ENCODE results near the gene INTS2. TPM values are rescaled to one million over a fixed set of nuclear protein-coding genes. Genes with fewer than 3 reads are reported as not detected.
A peak's percentile ranks its signal among the peaks of the same experiment; 100 is the strongest.

INTS2 gene
- total RNA-seq, result 10 to 100 TPM; 24.3 to 25.0 TPM

- CTCF ChIA-PET, result interaction anchor here (1.0 kb wide), 1 partner anchor 138 kb away, joined by 4 read pairs; no protein-coding TSS in a partner anchor
- POLR2A ChIA-PET, result interaction anchor here (0.6 to 2.1 kb wide), 9 partner anchors 14 to 139 kb away, joined by 3 to 17 read pairs (median 5); partner anchors contain the start of genes BRIP1 and MED13
- Mint-ChIP-seq H3K27me3 (peaks cover 3% of the 10 kb centered on the region), H3K4me3 (peak within 1 kb of the TSS; percentile 83), H3K9me3 (no peaks in the 10 kb centered on the region), H3K27ac (peak within 1 kb of the TSS; percentile 84), H3K36me3 (ENCODE audit: low read depth) (peaks cover 15% of the 10 kb centered on the region), H3K4me1 (peaks cover 18% of the 10 kb centered on the region)
- peak; percentile 96 for DNase-seq
Observed at GRCh38 chr17:61927208-61928100, at the start of gene INTS2. Gene INTS2 (minus strand): TSS chr17:61927982. CDS start chr17:61926644, 1,338 bp downstream.

- Mint-ChIP-seq H3K27ac (no peak overlapping the region), H3K9me3 (no peaks in the 10 kb centered on the region), H3K4me3 (no peak overlapping the region), H3K27me3 (no peaks in the 10 kb centered on the region), H3K36me3 (ENCODE audit: low read depth) (peaks cover 46% of the 10 kb centered on the region), H3K4me1 (peaks cover 10% of the 10 kb centered on the region)
- ChIA-PET CTCF (interaction anchor here (1.5 kb wide), 1 partner anchor 135 kb away, joined by 4 read pairs; no protein-coding TSS in a partner anchor), POLR2A (no interaction called here)
- DNase-seq, result no peak
Observed at GRCh38 chr17:61974115-61974514, 46.3 kb upstream of the INTS2 start.

DNA sequence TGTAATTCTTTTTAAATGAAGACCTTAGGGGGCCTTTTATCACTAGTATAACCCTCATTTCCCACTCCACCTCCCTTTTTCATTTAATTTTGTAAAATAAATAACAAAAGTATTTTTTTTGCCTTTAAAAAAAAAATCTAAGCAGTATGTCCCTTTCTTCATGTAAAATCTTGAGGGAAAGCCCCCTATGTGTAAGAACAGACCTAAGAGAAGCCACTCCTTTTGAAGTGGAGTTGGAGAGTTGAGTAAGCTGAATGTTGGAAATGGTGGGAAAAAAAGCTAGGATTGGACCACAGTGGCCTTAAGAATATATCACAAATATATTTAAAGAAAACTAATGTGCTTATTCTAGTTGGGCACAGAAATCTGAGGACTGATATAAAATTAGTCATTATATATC lies 44.5 kb upstream of the INTS2 start:
- peaks cover 10% of the 10 kb centered on the region for H3K4me1 Mint-ChIP-seq
- no peaks in the 10 kb centered on the region for H3K27me3 Mint-ChIP-seq
- H3K4me3 Mint-ChIP-seq, result no peak overlapping the region
- H3K36me3 Mint-ChIP-seq (ENCODE audit: low read depth), result peaks cover 34% of the 10 kb centered on the region
- DNase-seq, result no peak
- no peak overlapping the region for H3K27ac Mint-ChIP-seq
- POLR2A ChIA-PET, result no interaction called here
- H3K9me3 Mint-ChIP-seq, result no peaks in the 10 kb centered on the region
- CTCF ChIA-PET, result no interaction called here

DNA sequence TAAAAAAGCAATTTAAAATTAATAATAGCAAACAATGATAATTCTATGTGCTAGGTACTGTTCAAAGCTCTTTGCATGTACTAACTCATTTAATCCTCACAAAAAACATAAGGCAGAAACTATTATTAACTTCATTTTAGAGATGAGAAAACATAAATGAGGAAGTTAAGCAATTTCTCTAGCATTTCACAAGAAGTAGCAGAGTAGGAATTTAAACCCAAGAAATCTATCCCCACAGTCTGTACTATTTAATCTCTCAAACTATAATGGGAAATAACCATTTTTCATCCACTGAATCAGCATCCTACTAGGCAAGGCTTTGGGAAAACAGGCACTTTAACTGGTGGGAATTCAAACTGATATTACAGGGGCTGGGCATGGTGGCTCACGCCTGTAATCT lies 42.2 kb upstream of the INTS2 start:
- Mint-ChIP-seq H3K4me1 (peaks cover 3% of the 10 kb centered on the region), H3K4me3 (no peak overlapping the region), H3K9me3 (no peaks in the 10 kb centered on the region), H3K27me3 (no peaks in the 10 kb centered on the region), H3K36me3 (ENCODE audit: low read depth) (peaks cover 33% of the 10 kb centered on the region), H3K27ac (no peak overlapping the region)
- DNase-seq, result no peak
- ChIA-PET CTCF (interaction anchor here (0.7 kb wide), 1 partner anchor 21 kb away, joined by 3 read pairs; no protein-coding TSS in a partner anchor), POLR2A (no interaction called here)

GRCh38 chr17:61968757-61969156 lies 41.0 kb upstream of the INTS2 start:
- Mint-ChIP-seq H3K36me3 (ENCODE audit: low read depth) (peaks cover 36% of the 10 kb centered on the region), H3K27me3 (no peaks in the 10 kb centered on the region), H3K27ac (no peak overlapping the region), H3K9me3 (no peaks in the 10 kb centered on the region), H3K4me1 (no peaks in the 10 kb centered on the region), H3K4me3 (no peak overlapping the region)
- CTCF ChIA-PET, result no interaction called here
- DNase-seq, result no peak
- POLR2A ChIA-PET, result no interaction called here

DNA sequence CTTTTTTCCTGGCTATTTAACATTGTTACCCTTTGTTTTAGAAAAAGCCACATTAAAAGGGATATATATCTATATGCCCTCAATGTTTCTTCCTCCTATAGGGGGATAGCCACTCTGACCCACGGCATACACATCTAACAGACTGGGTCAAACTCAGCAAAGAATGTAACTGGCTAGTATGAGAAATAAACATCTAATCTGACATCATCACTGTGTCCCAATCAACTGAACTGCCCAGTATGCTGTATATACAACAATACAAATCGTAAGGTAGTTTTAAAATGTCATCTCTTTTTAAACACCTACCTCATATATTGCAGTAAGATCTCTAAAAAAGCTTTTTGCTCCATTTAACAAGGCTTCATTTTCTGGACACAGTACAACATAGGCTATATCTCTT lies 39.9 kb upstream of the INTS2 start:
- Mint-ChIP-seq H3K27ac (no peak overlapping the region), H3K9me3 (no peaks in the 10 kb centered on the region), H3K4me1 (no peaks in the 10 kb centered on the region), H3K4me3 (no peak overlapping the region), H3K36me3 (ENCODE audit: low read depth) (peaks cover 41% of the 10 kb centered on the region), H3K27me3 (no peaks in the 10 kb centered on the region)
- DNase-seq, result no peak
- CTCF ChIA-PET, result interaction anchor here (0.5 kb wide), 1 partner anchor 149 kb away, joined by 3 read pairs; no protein-coding TSS in a partner anchor
- POLR2A ChIA-PET, result no interaction called here

GRCh38 chr17:61966191-61966590 lies 38.4 kb upstream of the INTS2 start:
- POLR2A ChIA-PET, result no interaction called here
- H3K36me3 Mint-ChIP-seq (ENCODE audit: low read depth), result peaks cover 46% of the 10 kb centered on the region
- no peak for DNase-seq
- no peaks in the 10 kb centered on the region for H3K27me3 Mint-ChIP-seq
- H3K4me3 Mint-ChIP-seq, result no peak overlapping the region
- H3K9me3 Mint-ChIP-seq, result no peaks in the 10 kb centered on the region
- CTCF ChIA-PET, result interaction anchor here (1.2 kb wide), 1 partner anchor 100 kb away, joined by 6 read pairs; no protein-coding TSS in a partner anchor
- H3K4me1 Mint-ChIP-seq, result no peaks in the 10 kb centered on the region
- H3K27ac Mint-ChIP-seq, result no peak overlapping the region

- H3K36me3 Mint-ChIP-seq (ENCODE audit: low read depth), result peaks cover 32% of the 10 kb centered on the region
- no peaks in the 10 kb centered on the region for H3K9me3 Mint-ChIP-seq
- H3K4me3 Mint-ChIP-seq, result no peak overlapping the region
- no peaks in the 10 kb centered on the region for H3K4me1 Mint-ChIP-seq
- no peak for DNase-seq
- H3K27me3 Mint-ChIP-seq, result no peaks in the 10 kb centered on the region
- ChIA-PET CTCF (no interaction called here), POLR2A (no interaction called here)
- H3K27ac Mint-ChIP-seq, result no peak overlapping the region
Observed at GRCh38 chr17:61955619-61956018, 27.8 kb upstream of the INTS2 start.

DNA sequence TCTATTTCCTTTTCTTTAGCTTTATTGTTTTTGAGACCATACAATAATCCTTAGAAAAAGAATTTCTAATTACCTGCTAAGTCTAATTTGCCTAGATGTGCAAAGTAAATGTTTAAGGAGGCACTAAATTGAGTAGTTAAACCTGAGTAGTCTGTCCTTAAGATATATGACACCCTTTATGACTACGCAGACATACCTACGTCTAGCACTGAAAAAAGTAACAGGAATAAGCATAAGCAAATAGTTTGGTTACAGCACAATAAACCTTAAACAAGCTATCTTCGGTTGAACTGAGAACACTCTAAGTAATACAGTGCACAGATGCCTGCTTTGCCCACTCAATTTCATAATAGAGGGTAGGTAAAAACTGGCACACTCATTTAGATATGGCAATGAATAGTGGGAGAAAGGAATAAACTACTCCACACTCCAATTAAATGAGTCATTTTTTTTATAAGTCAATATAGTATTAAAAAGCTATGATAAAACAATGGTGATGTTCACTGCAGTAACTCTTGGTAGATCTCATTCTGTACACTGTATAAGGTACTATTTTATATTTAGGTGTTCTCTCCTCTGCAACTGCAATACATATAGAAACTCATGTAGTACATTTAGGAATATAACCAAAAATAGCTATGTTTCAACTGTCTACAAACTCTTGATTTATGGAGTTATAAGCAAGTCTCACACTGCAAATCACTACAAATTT lies 19.7 kb upstream of the INTS2 start:
- no peak for DNase-seq
- CTCF ChIA-PET, result interaction anchor here (0.9 kb wide), 1 partner anchor 118 kb away, joined by 3 read pairs; no protein-coding TSS in a partner anchor
- Mint-ChIP-seq H3K4me3 (no peak overlapping the region), H3K4me1 (peaks cover 14% of the 10 kb centered on the region), H3K27me3 (no peaks in the 10 kb centered on the region), H3K36me3 (ENCODE audit: low read depth) (peaks cover 47% of the 10 kb centered on the region), H3K9me3 (no peaks in the 10 kb centered on the region), H3K27ac (no peak overlapping the region)
- POLR2A ChIA-PET, result no interaction called here

DNA sequence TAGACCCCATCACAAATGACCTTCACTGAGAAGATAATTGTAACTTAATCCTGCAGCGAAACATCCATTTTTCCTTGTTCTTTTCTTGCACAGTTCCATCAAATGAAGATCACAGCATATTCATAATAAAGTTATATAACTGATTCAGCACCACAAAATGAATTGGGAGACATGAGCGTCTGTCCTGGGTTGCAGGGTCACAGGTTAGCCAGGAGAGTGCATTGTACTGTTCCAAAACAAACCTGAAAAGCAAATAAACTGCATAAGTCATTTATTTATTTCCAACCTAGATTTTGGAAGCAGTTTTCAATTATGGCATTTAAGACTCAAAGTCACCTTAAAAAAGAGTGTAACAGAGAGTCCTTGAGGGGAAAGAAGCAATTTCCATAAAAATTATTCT lies 18.6 kb upstream of the INTS2 start:
- ChIA-PET CTCF (no interaction called here), POLR2A (no interaction called here)
- H3K27me3 Mint-ChIP-seq, result no peaks in the 10 kb centered on the region
- peaks cover 14% of the 10 kb centered on the region for H3K4me1 Mint-ChIP-seq
- H3K36me3 Mint-ChIP-seq (ENCODE audit: low read depth), result peaks cover 43% of the 10 kb centered on the region
- H3K4me3 Mint-ChIP-seq, result no peak overlapping the region
- no peak for DNase-seq
- H3K27ac Mint-ChIP-seq, result no peak overlapping the region
- no peaks in the 10 kb centered on the region for H3K9me3 Mint-ChIP-seq

DNA sequence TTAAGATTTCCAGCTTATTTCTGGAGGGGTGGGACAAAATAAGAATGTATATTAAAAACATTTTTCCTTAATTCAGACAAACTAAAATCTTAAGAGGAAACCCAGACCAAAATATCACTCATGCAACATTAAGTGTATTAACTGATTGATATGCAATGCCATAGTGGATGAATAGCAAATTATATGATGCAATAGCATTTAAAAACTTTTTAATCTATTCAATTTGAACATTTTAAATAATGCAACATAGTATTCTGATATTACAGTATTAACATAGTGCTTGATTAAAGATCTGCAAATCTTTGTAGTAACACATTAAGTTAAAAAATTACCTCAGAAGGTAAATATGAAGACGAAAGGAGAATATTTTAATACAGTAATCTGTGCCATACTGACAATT lies 15.3 kb upstream of the INTS2 start:
- Mint-ChIP-seq H3K27ac (no peak overlapping the region), H3K36me3 (ENCODE audit: low read depth) (peaks cover 30% of the 10 kb centered on the region), H3K4me3 (no peak overlapping the region), H3K9me3 (no peaks in the 10 kb centered on the region), H3K4me1 (peaks cover 14% of the 10 kb centered on the region), H3K27me3 (no peaks in the 10 kb centered on the region)
- ChIA-PET CTCF (interaction anchor here (1.2 kb wide), 1 partner anchor 166 kb away, joined by 3 read pairs; no protein-coding TSS in a partner anchor), POLR2A (interaction anchor here (1.0 kb wide), 1 partner anchor 15 kb away, joined by 3 read pairs; no protein-coding TSS in a partner anchor)
- no peak for DNase-seq

DNA sequence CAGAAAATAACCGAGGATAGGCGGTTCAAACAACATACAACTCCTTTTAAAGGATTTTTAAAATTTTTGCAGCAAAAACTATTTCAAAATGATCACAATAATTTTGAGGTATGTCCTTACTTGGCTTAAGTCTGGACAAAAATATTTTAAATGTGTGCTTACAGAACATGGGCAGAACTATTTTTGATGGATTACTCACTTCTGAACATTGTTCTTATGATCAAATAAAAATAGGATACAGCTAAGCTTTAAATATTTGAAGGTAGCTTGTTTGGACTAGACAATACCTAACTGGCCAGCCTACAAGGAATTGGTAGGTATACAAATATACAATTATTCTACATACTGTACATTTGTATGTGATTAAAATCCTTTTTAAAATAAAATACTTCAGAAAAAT lies 14.3 kb upstream of the INTS2 start:
- Mint-ChIP-seq H3K9me3 (no peaks in the 10 kb centered on the region), H3K36me3 (ENCODE audit: low read depth) (peaks cover 30% of the 10 kb centered on the region), H3K4me1 (peaks cover 14% of the 10 kb centered on the region), H3K27me3 (no peaks in the 10 kb centered on the region), H3K27ac (no peak overlapping the region), H3K4me3 (no peak overlapping the region)
- ChIA-PET POLR2A (interaction anchor here (1.0 kb wide), 2 partner anchors 14 kb away, joined by 3 to 5 read pairs; partner anchors contain the start of gene INTS2), CTCF (interaction anchor here (1.1 to 1.2 kb wide), 2 partner anchors 127 to 167 kb away, joined by 3 to 5 read pairs; no protein-coding TSS in a partner anchor)
- DNase-seq, result no peak

GRCh38 chr17:61928101-61928436 lies 287 bp upstream of the INTS2 start:
- peaks cover 3% of the 10 kb centered on the region for H3K27me3 Mint-ChIP-seq
- H3K36me3 Mint-ChIP-seq (ENCODE audit: low read depth), result peaks cover 12% of the 10 kb centered on the region
- peak overlapping the region; percentile 84 for H3K27ac Mint-ChIP-seq
- DNase-seq, result no peak
- ChIA-PET POLR2A (interaction anchor here (0.6 to 2.1 kb wide), 5 partner anchors 14 to 137 kb away, joined by 3 to 8 read pairs (median 5); partner anchors contain the start of genes BRIP1 and MED13), CTCF (no interaction called here)
- peak overlapping the region; percentile 83 for H3K4me3 Mint-ChIP-seq
- H3K9me3 Mint-ChIP-seq, result no peaks in the 10 kb centered on the region
- peaks cover 18% of the 10 kb centered on the region for H3K4me1 Mint-ChIP-seq

All from activated CD4-positive, alpha-beta memory T cell treated with anti-CD3 and anti-CD28 coated beads, Interleukin-2, amount 10 ng/mL, durations not matched to agents 7 days and 5 days (primary cell).